Measurements from ENCODE around the gene MSRB1. TPM values are rescaled to one million over a fixed set of nuclear protein-coding genes. Genes with fewer than 3 reads are reported as not detected.
A peak's percentile ranks its signal among the peaks of the same experiment; 100 is the strongest.

MSRB1 gene
- total and polyA plus RNA-seq, 9 of the 15 experiments (the other 6 are each of a cell fraction or from before 2014, with no cell fraction given), result 5.4 to 33.7 (median 25.7) TPM

GRCh38 chr16:1984347-1985225 lies 41.6 kb upstream of the MSRB1 start (continued):
- TF ChIP-seq RBM17 (IDR thresholded peaks at IDR 0.05; ENCODE audit: borderline replicate concordance, low read depth, low read length), result no peak
- TF ChIP-seq CBX1 (IDR thresholded peaks at IDR 0.05; ENCODE audit: low read depth), result no peak; the same call in 1 of the 2 replicates
- no peak for TF ChIP-seq GABPB1 (CRISPR knock-in tag; IDR thresholded peaks at IDR 0.05)
- no peak for TF ChIP-seq FOXM1 (IDR thresholded peaks at IDR 0.05; ENCODE audit: low read depth)
- 0 out of 2 replicates have a peak, but pooled peaks have one; percentile 14 for TF ChIP-seq FOXM1 (CRISPR knock-in tag; IDR thresholded peaks at IDR 0.05; ENCODE audit: low read depth)
- TF ChIP-seq ZFPM2 (CRISPR knock-in tag; IDR thresholded peaks at IDR 0.05), result no peak
- TF ChIP-seq, protein P1, sequence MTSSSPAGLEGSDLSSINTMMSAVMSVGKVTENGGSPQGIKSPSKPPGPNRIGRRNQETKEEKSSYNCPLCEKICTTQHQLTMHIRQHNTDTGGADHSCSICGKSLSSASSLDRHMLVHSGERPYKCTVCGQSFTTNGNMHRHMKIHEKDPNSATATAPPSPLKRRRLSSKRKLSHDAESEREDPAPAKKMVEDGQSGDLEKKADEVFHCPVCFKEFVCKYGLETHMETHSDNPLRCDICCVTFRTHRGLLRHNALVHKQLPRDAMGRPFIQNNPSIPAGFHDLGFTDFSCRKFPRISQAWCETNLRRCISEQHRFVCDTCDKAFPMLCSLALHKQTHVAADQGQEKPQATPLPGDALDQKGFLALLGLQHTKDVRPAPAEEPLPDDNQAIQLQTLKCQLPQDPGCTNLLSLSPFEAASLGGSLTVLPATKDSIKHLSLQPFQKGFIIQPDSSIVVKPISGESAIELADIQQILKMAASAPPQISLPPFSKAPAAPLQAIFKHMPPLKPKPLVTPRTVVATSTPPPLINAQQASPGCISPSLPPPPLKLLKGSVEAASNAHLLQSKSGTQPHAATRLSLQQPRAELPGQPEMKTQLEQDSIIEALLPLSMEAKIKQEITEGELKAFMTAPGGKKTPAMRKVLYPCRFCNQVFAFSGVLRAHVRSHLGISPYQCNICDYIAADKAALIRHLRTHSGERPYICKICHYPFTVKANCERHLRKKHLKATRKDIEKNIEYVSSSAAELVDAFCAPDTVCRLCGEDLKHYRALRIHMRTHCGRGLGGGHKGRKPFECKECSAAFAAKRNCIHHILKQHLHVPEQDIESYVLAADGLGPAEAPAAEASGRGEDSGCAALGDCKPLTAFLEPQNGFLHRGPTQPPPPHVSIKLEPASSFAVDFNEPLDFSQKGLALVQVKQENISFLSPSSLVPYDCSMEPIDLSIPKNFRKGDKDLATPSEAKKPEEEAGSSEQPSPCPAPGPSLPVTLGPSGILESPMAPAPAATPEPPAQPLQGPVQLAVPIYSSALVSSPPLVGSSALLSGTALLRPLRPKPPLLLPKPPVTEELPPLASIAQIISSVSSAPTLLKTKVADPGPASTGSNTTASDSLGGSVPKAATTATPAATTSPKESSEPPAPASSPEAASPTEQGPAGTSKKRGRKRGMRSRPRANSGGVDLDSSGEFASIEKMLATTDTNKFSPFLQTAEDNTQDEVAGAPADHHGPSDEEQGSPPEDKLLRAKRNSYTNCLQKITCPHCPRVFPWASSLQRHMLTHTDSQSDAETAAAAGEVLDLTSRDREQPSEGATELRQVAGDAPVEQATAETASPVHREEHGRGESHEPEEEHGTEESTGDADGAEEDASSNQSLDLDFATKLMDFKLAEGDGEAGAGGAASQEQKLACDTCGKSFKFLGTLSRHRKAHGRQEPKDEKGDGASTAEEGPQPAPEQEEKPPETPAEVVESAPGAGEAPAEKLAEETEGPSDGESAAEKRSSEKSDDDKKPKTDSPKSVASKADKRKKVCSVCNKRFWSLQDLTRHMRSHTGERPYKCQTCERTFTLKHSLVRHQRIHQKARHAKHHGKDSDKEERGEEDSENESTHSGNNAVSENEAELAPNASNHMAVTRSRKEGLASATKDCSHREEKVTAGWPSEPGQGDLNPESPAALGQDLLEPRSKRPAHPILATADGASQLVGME (CRISPR knock-in tag; IDR thresholded peaks at IDR 0.05), result no peak
- TF ChIP-seq HMGN3 (IDR thresholded peaks at IDR 0.05; ENCODE audit: borderline replicate concordance, extremely low read depth, insufficient read length, low read depth, low read length), result peak; percentile 37
- TF ChIP-seq NFIX (CRISPR knock-in tag; IDR thresholded peaks at IDR 0.05; ENCODE audit: low read depth), result no peak
- no peak for TF ChIP-seq FIP1L1 (IDR thresholded peaks at IDR 0.05; ENCODE audit: low read depth, low read length, poor library complexity, severe bottlenecking)
- TF ChIP-seq ZNF277 (CRISPR knock-in tag; IDR thresholded peaks at IDR 0.05; ENCODE audit: borderline replicate concordance), result no peak
- no peak for TF ChIP-seq NR4A1 (CRISPR knock-in tag; IDR thresholded peaks at IDR 0.05)
- TF ChIP-seq NR4A1 (tag; IDR thresholded peaks at IDR 0.05), result no peak
- no peak for TF ChIP-seq SMAD4 (CRISPR knock-in tag; conservative IDR thresholded peaks at IDR 0.05)
- no peak for TF ChIP-seq RAD21 (CRISPR knock-in tag; conservative IDR thresholded peaks at IDR 0.05 in 1 of 2, IDR thresholded peaks at IDR 0.05 in 1 of 2)
- TF ChIP-seq SAP30 (IDR thresholded peaks at IDR 0.05; ENCODE audit: borderline replicate concordance, insufficient read depth, low read depth, low read length, poor library complexity, severe bottlenecking), result peak; percentile 26
- no peak for TF ChIP-seq ZNF282 (CRISPR knock-in tag; IDR thresholded peaks at IDR 0.05)
- TF ChIP-seq PHF21A (IDR thresholded peaks at IDR 0.05; ENCODE audit: borderline replicate concordance, low read depth), result no peak
- TF ChIP-seq SIX5 (IDR thresholded peaks at IDR 0.05; ENCODE audit: borderline replicate concordance in 1 of 2, insufficient read depth in 1 of 2, low read depth in 1 of 2, low read length in 2 of 2), result no peak
- TF ChIP-seq PTRF (tag; IDR thresholded peaks at IDR 0.05), result no peak
